Vagina (tissue), 2 donors: ENCODE measurements around the gene ENOX1.

Source experiments
- CTCF ChIP-seq, 3 experiments: fragments of 450-650 bp in 2 of 3; fragments of 200-600 bp in 1 of 3; sonication (generic) in 1 of 3; IDR thresholded peaks; one replicate each; pipeline ENCODE4 v1.5.1; 2017 to 2019; ENCODE audit warnings: antibody characterized with exemption in 3 of 3, mild to moderate bottlenecking in 2 of 3, moderate library complexity in 2 of 3
- POLR2A ChIP-seq, 2 donors: fragments of 450-650 bp; IDR thresholded peaks; one replicate each; pipeline ENCODE4 v1.6.1; 2017; ENCODE audit warnings: antibody characterized with exemption in 2 of 2, mild to moderate bottlenecking in 2 of 2, moderate library complexity in 2 of 2
- POLR2AphosphoS5 ChIP-seq, 2 donors: sonication (generic); formaldehyde crosslinking; IDR thresholded peaks; one replicate each; pipeline ENCODE4 v1.9.0; 2017; ENCODE audit warnings: antibody characterized with exemption in 2 of 2, mild to moderate bottlenecking in 2 of 2, low read depth in 1 of 2; ENCODE audit not compliant: insufficient read depth in 1 of 2

- no peak for TF ChIP-seq CTCF (IDR thresholded peaks at IDR 0.05)
- TF ChIP-seq POLR2A (IDR thresholded peaks at IDR 0.05) = no peak
- no peak for TF ChIP-seq POLR2AphosphoS5 (IDR thresholded peaks at IDR 0.05; ENCODE audit: insufficient read depth in 1 of 2, low read depth in 1 of 2)
Observed at GRCh38 chr13:43206838-43207237, 579.9 kb downstream of the ENOX1 start.
